NCI-H774 (cell line): ENCODE data around the gene KLRC2.
"Not testable (repeated sequence)": the region's sequence is repeated elsewhere in the genome, so short reads cannot be mapped to it uniquely, and the experiment has no call there.

Experiments used
- DNase-seq: peaks from one replicate; lab custom pipeline; 2025; lab: John Stamatoyannopoulos, UW

The KLRC2 gene

GRCh38 chr12:10435816-10436215, at the start of gene KLRC2:
Gene KLRC2 (minus strand): TSS chr12:10436010. CDS start chr12:10435986, 24 bp downstream.
- DNase-seq, result not testable (repeated sequence)

- not testable (repeated sequence) for DNase-seq
These were observed 46.1 kb upstream of the KLRC2 start for GRCh38 chr12:10481901-10482300.

GRCh38 chr12:10472808-10473207, 37.0 kb upstream of the KLRC2 start:
- DNase-seq, result not testable (repeated sequence)

GRCh38 chr12:10469701-10470100, 33.9 kb upstream of the KLRC2 start:
- no peak for DNase-seq

GRCh38 chr12:10466311-10466710, 30.5 kb upstream of the KLRC2 start:
- no peak for DNase-seq

- DNase-seq, result no peak
These were observed 21.9 kb upstream of the KLRC2 start for GRCh38 chr12:10457760-10458159.

GRCh38 chr12:10456856-10457255, 21.0 kb upstream of the KLRC2 start:
- no peak for DNase-seq

GRCh38 chr12:10455766-10456165, 20.0 kb upstream of the KLRC2 start:
- no peak for DNase-seq

- DNase-seq, result no peak
These were observed 18.7 kb upstream of the KLRC2 start for GRCh38 chr12:10454531-10454930.

GRCh38 chr12:10453156-10453555, 17.3 kb upstream of the KLRC2 start, which contains the start of gene KLRC1:
Gene KLRC1 (minus strand): TSS chr12:10453377. CDS start chr12:10451156, 2,221 bp downstream.
- DNase-seq, result no peak

- no peak for DNase-seq
These were observed 12.4 kb upstream of the KLRC2 start for GRCh38 chr12:10448236-10448635.

GRCh38 chr12:10446052-10446451, 10.2 kb upstream of the KLRC2 start:
- DNase-seq, result not testable (repeated sequence)

- DNase-seq, result not testable (repeated sequence)
These were observed 5.3 kb upstream of the KLRC2 start for GRCh38 chr12:10441144-10441543.

GRCh38 chr12:10439608-10440274, 3.9 kb upstream of the KLRC2 start:
- not testable (repeated sequence) for DNase-seq

GRCh38 chr12:10437601-10438000, 1.8 kb upstream of the KLRC2 start:
- DNase-seq, result not testable (repeated sequence)

- not testable (repeated sequence) for DNase-seq
These were observed 5.2 kb downstream of the KLRC2 start for GRCh38 chr12:10430623-10431022.

- DNase-seq, result not testable (repeated sequence)
These were observed 9.9 kb downstream of the KLRC2 start for GRCh38 chr12:10425938-10426337.

GRCh38 chr12:10424260-10424899, 11.4 kb downstream of the KLRC2 start:
- DNase-seq, result not testable (repeated sequence)

- DNase-seq, result not testable (repeated sequence)
These were observed 13.7 kb downstream of the KLRC2 start for GRCh38 chr12:10422159-10422558.

- not testable (repeated sequence) for DNase-seq
These were observed 15.5 kb downstream of the KLRC2 start, which contains the start of gene KLRC3 for GRCh38 chr12:10420334-10420733. Gene KLRC3 (minus strand): TSS chr12:10420595. CDS start chr12:10420550, 45 bp downstream.

GRCh38 chr12:10409392-10409791, 26.4 kb downstream of the KLRC2 start, which contains the start of gene KLRC4:
Gene KLRC4 (minus strand): TSS chr12:10409757. CDS start chr12:10409575, 182 bp downstream.
- DNase-seq, result no peak

GRCh38 chr12:10408842-10409241, 27.0 kb downstream of the KLRC2 start:
- DNase-seq, result no peak

- no peak for DNase-seq
These were observed 29.1 kb downstream of the KLRC2 start for GRCh38 chr12:10406725-10407124.
